HEK293 (cell line): ENCODE data around the gene MINDY2.

Experiments used
- GLI4 ChIP-seq: fragments of 450-650 bp; formaldehyde crosslinking; IDR thresholded peaks from 2 replicates; pipeline ENCODE4 v1.5.1; 2016; ENCODE audit warnings: missing biosample characterization, missing genetic modification characterization
- HOXA7 ChIP-seq: sonication (generic); formaldehyde crosslinking; IDR thresholded peaks from 2 replicates; pipeline ENCODE4 v1.8.1; 2022; ENCODE audit warnings: missing genetic modification reagents, borderline replicate concordance
- MYNN ChIP-seq: fragments of 450-650 bp; formaldehyde crosslinking; IDR thresholded peaks from 2 replicates; pipeline ENCODE4 v1.5.1; 2016; ENCODE audit warnings: missing biosample characterization, missing genetic modification characterization, borderline replicate concordance
- PRDM10 ChIP-seq: fragments of 450-650 bp; formaldehyde crosslinking; IDR thresholded peaks from 2 replicates; pipeline ENCODE4 v1.5.1; 2016; ENCODE audit warnings: missing biosample characterization, missing genetic modification characterization
- SP7 ChIP-seq: fragments of 450-650 bp; formaldehyde crosslinking; IDR thresholded peaks from 2 replicates; pipeline ENCODE4 v1.5.1; 2016; ENCODE audit warnings: missing biosample characterization, missing genetic modification characterization
- TSHZ1 ChIP-seq: fragments of 450-650 bp; formaldehyde crosslinking; IDR thresholded peaks from 2 replicates; pipeline ENCODE4 v1.5.1; 2016; ENCODE audit warnings: missing biosample characterization, missing genetic modification characterization, borderline replicate concordance
- ZBTB1 ChIP-seq: fragments of 450-650 bp; formaldehyde crosslinking; IDR thresholded peaks from 2 replicates; pipeline ENCODE4 v1.5.1; 2016; ENCODE audit warnings: missing biosample characterization, missing genetic modification characterization
- ZBTB10 ChIP-seq: fragments of 450-650 bp; formaldehyde crosslinking; IDR thresholded peaks from 2 replicates; pipeline ENCODE4 v1.5.1; 2016; ENCODE audit warnings: missing biosample characterization, missing genetic modification characterization
- ZBTB11 ChIP-seq: fragments of 450-650 bp; formaldehyde crosslinking; conservative IDR thresholded peaks from 2 replicates; pipeline ENCODE4 v1.5.1; 2016; ENCODE audit warnings: low read depth, missing biosample characterization, missing genetic modification characterization
- ZFP3 ChIP-seq: fragments of 450-650 bp; formaldehyde crosslinking; IDR thresholded peaks from 2 replicates; pipeline ENCODE4 v1.5.1; 2016; ENCODE audit warnings: low read depth, missing biosample characterization, missing genetic modification characterization
- ZNF138 ChIP-seq: fragments of 450-650 bp; formaldehyde crosslinking; IDR thresholded peaks from 2 replicates; pipeline ENCODE4 v1.5.1; 2016; ENCODE audit warnings: missing biosample characterization, missing genetic modification characterization, borderline replicate concordance
- ZNF155 ChIP-seq: fragments of 450-650 bp; formaldehyde crosslinking; IDR thresholded peaks from 2 replicates; pipeline ENCODE4 v1.5.1; 2016; ENCODE audit warnings: missing biosample characterization, missing genetic modification characterization
- ZNF169 ChIP-seq: fragments of 450-650 bp; formaldehyde crosslinking; IDR thresholded peaks from 2 replicates; pipeline ENCODE4 v1.5.1; 2016; ENCODE audit warnings: missing biosample characterization, missing genetic modification characterization
- ZNF18 ChIP-seq: fragments of 450-650 bp; formaldehyde crosslinking; IDR thresholded peaks from 2 replicates; pipeline ENCODE4 v1.5.1; 2016; ENCODE audit warnings: missing biosample characterization, missing genetic modification characterization
- ZNF184 ChIP-seq: fragments of 450-650 bp; IDR thresholded peaks from 2 replicates; pipeline ENCODE4 v1.5.1; 2018; ENCODE audit warnings: missing biosample characterization, mild to moderate bottlenecking, missing genetic modification characterization
- ZNF223 ChIP-seq: fragments of 450-650 bp; formaldehyde crosslinking; IDR thresholded peaks from 2 replicates; pipeline ENCODE4 v1.5.1; 2016; ENCODE audit warnings: missing biosample characterization, missing genetic modification characterization
- ZNF341 ChIP-seq: fragments of 450-650 bp; formaldehyde crosslinking; IDR thresholded peaks from 2 replicates; pipeline ENCODE4; 2016; ENCODE audit warnings: low read depth, missing biosample characterization, missing genetic modification characterization
- ZNF354C ChIP-seq: fragments of 450-650 bp; formaldehyde crosslinking; IDR thresholded peaks from 2 replicates; pipeline ENCODE4 v1.5.1; 2016; ENCODE audit warnings: missing biosample characterization, missing genetic modification characterization, low read depth, borderline replicate concordance
- ZNF391 ChIP-seq: fragments of 450-650 bp; formaldehyde crosslinking; IDR thresholded peaks from 2 replicates; pipeline ENCODE4 v1.5.1; 2016; ENCODE audit warnings: low read depth, missing biosample characterization, missing genetic modification characterization, borderline replicate concordance
- ZNF449 ChIP-seq: fragments of 450-650 bp; formaldehyde crosslinking; IDR thresholded peaks from 2 replicates; pipeline ENCODE4 v1.5.1; 2017; ENCODE audit warnings: missing biosample characterization, mild to moderate bottlenecking, missing genetic modification characterization, moderate library complexity
- ZNF600 ChIP-seq: fragments of 450-650 bp; formaldehyde crosslinking; IDR thresholded peaks from 2 replicates; pipeline ENCODE4 v1.5.1; 2016; ENCODE audit warnings: missing biosample characterization, missing genetic modification characterization
- ZNF777 ChIP-seq: fragments of 450-650 bp; formaldehyde crosslinking; IDR thresholded peaks from 2 replicates; pipeline ENCODE4 v1.5.1; 2017; ENCODE audit warnings: missing biosample characterization, missing genetic modification characterization, borderline replicate concordance

The MINDY2 gene

GRCh38 chr15:58748852-58749531 is 22.1 kb upstream of the MINDY2 start (continued):
- TF ChIP-seq ZBTB11 (tag by site-specific recombination) (peak; percentile 28; the same call in 1 of the 2 replicates), ZFP3 (no peak), SP7 (tag by site-specific recombination) (no peak), ZNF184 (tag by site-specific recombination) (no peak), ZNF600 (tag by site-specific recombination) (peak; percentile 81), ZBTB1 (no peak), ZNF138 (tag by site-specific recombination) (no peak), MYNN (tag by site-specific recombination) (no peak), GLI4 (tag by site-specific recombination) (no peak), ZNF449 (peak; percentile 43; the same call in 1 of the 2 replicates), ZNF391 (tag by site-specific recombination) (peak; percentile 24; the same call in 1 of the 2 replicates), ZNF18 (tag by site-specific recombination) (no peak), ZBTB10 (tag by site-specific recombination) (no peak), PRDM10 (tag by site-specific recombination) (peak; percentile 99), ZNF155 (tag by site-specific recombination) (no peak), TSHZ1 (tag by site-specific recombination) (no peak), ZNF777 (no peak), ZNF354C (no peak), ZNF223 (tag by site-specific recombination) (peak; percentile 14; the same call in 1 of the 2 replicates), ZNF341 (tag by site-specific recombination) (no peak), HOXA7 (CRISPR knock-in tag) (no peak), ZNF169 (no peak)
